Gastroesophageal sphincter (tissue), 4 donors: ENCODE results near the gene FBXL4. TPM values are rescaled to one million over a fixed set of nuclear protein-coding genes. Genes with fewer than 3 reads are reported as not detected.

Source experiments
- ATAC-seq: fragments of 150-250 bp; one replicate; pipeline ENCODE4 v1.9.1; 2016; ENCODE audit warnings: mild to moderate bottlenecking, moderate library complexity
- H3K27ac ChIP-seq, 4 donors: fragments of 200-600 bp; sonication (generic) in 3 of 4; 1 replicate in 3 of 4; 2 replicates in 1 of 4; pipeline ENCODE4 v1.5.1; 2016 to 2019
- H3K27me3 ChIP-seq: fragments of 200-600 bp; sonication (generic); one replicate; pipeline ENCODE4 v1.5.1; 2019
- H3K36me3 ChIP-seq, 2 donors: fragments of 200-600 bp; sonication (generic); one replicate each; pipeline ENCODE4 v1.5.1; 2019; ENCODE audit warnings: control low read depth in 1 of 2
- H3K4me1 ChIP-seq, 3 donors: fragments of 200-600 bp; sonication (generic); 1 replicate in 2 of 3; 2 replicates in 1 of 3; pipeline ENCODE4 v1.5.1; 2016 to 2019; ENCODE audit warnings: control low read depth in 2 of 3
- H3K4me3 ChIP-seq, 2 donors: fragments of 200-600 bp; sonication (generic); one replicate each; pipeline ENCODE4 v1.5.1; 2019; ENCODE audit warnings: mild to moderate bottlenecking in 1 of 2, moderate library complexity in 1 of 2
- H3K9me3 ChIP-seq, 3 donors: fragments of 200-600 bp; sonication (generic); one replicate each; pipeline ENCODE4 v1.5.1; 2017 to 2019; ENCODE audit warnings: control low read depth in 2 of 3
- EP300 ChIP-seq: sonication (generic); formaldehyde crosslinking; IDR thresholded peaks from one replicate; pipeline ENCODE4 v1.6.1; 2017; ENCODE audit warnings: antibody characterized with exemption, mild to moderate bottlenecking
- POLR2A ChIP-seq, 2 donors: fragments of 450-650 bp; IDR thresholded peaks; one replicate each; pipeline ENCODE4 v1.6.1; 2017; ENCODE audit warnings: antibody characterized with exemption in 2 of 2, mild to moderate bottlenecking in 2 of 2, moderate library complexity in 1 of 2
- POLR2AphosphoS5 ChIP-seq: sonication (generic); formaldehyde crosslinking; IDR thresholded peaks from one replicate; pipeline ENCODE4 v1.6.1; 2017; ENCODE audit warnings: antibody characterized with exemption
- WGBS, 2 donors: methylation state at CpG; one replicate each; pipeline ENCODE4 v1.1.5; 2018; ENCODE audit warnings: low coverage in 1 of 2; 5-methylcytosine and 5-hydroxymethylcytosine counted together
- total RNA-seq, 4 donors: library from RNA; depleted of rRNA; stranded (reverse); fragments of >200 nt; gene quantifications; one replicate each; pipeline ENCODE4 v1.1.0, GENCODE V29; 2016
- TF ChIP-seq, protein P1 (sequence below), 4 experiments: fragments of 200-600 bp in 2 of 4; fragments of 450-650 bp in 2 of 4; sonication (generic) in 1 of 4; IDR thresholded peaks; one replicate each; pipeline ENCODE4 v1.5.1; 2017 to 2019; ENCODE audit warnings: antibody characterized with exemption in 4 of 4, mild to moderate bottlenecking in 2 of 4, moderate library complexity in 2 of 4

The FBXL4 gene
- total RNA-seq, 4 donors from 2014 or later, result 15.6 to 21.9 (median 18.8) TPM

DNA sequence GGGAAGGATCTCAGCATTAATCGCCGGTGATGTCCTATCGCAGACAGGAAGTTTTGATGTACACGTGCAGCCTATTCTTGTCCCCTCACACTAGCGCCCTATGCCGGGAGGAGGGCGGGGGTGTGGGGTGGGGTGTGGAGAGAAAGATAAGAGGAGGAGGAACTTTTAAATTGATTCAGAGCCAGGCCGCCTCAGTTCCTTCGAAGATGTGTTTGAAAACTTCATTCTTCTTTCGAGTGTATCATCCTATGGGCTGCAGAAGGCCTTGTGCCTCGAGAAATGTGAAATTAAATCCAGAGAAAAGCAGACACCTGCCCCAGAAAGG lies 115.8 kb downstream of the FBXL4 start:
- WGBS, 2 donors, result 2 to 10% methylated on average over 6 to 10 of the region's 11 CpGs
- peak overlapping the region in 1 of 2 donors; percentile 64 for H3K4me3 ChIP-seq
- H3K27ac ChIP-seq, result no peak overlapping the region
- ATAC-seq, result no peak
- peaks cover 96% of the 10 kb centered on the region for H3K27me3 ChIP-seq
- no peaks in the 10 kb centered on the region for H3K36me3 ChIP-seq
- H3K9me3 ChIP-seq, result no peaks in the 10 kb centered on the region
- H3K4me1 ChIP-seq, result peaks cover 0 to 73% (median 41%) of the 10 kb centered on the region in 3 donors
- TF ChIP-seq POLR2A (IDR thresholded peaks at IDR 0.05), result no peak
- no peak for TF ChIP-seq POLR2AphosphoS5
- no peak for TF ChIP-seq EP300
- TF ChIP-seq, protein P1, sequence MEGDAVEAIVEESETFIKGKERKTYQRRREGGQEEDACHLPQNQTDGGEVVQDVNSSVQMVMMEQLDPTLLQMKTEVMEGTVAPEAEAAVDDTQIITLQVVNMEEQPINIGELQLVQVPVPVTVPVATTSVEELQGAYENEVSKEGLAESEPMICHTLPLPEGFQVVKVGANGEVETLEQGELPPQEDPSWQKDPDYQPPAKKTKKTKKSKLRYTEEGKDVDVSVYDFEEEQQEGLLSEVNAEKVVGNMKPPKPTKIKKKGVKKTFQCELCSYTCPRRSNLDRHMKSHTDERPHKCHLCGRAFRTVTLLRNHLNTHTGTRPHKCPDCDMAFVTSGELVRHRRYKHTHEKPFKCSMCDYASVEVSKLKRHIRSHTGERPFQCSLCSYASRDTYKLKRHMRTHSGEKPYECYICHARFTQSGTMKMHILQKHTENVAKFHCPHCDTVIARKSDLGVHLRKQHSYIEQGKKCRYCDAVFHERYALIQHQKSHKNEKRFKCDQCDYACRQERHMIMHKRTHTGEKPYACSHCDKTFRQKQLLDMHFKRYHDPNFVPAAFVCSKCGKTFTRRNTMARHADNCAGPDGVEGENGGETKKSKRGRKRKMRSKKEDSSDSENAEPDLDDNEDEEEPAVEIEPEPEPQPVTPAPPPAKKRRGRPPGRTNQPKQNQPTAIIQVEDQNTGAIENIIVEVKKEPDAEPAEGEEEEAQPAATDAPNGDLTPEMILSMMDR (IDR thresholded peaks at IDR 0.05), result no peak

DNA sequence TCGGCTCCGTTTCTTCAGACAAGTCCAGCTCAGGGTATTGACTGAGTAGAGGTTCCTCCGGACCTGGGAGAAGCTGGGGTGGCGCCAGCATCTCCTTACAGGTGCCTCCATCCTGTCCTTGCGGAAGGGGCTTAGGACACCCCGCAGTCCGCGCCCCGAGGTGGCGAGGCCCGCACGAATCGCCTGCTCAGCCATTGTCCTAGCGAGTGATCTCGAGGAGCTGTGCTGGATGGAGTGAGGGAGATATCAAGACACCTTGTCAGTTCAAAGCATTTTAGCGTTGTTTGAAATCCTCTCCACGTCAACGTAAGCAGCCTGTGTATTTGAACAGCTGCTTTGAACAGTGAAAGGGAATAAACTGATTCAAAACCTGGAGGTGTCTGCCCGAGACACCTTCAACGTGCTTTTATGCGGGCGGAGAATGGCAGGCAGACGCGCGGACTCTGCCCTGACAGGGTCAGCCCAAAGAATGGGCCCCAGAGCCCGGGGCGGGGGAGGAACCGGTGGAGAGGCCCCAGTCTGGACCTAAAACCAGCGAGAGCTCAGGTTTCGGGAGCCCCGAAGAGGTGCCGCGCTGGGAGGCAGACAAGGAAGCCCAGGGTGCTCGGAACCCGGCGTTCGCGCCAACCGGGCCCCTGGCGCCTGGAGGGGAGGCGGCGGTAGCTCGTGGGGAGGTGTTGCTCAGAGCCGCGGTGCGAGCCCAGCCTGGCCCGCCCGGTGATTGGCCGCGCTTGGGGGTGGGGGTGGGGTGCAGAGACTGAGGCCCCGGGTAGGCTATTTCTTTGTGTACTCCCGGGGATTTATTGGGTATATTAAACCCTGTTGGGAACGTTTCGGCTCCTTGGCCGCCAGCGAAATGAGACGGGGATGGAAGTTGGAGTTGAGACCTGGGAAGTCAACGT lies 116.4 kb downstream of the FBXL4 start:
- 14% methylated on average over 4 of the region's 58 CpGs; no CpG with 5 or more reads in 1 of the 2 donors for WGBS, 2 donors
- peaks cover 96% of the 10 kb centered on the region for H3K27me3 ChIP-seq
- H3K4me1 ChIP-seq, result peaks cover 0 to 71% (median 41%) of the 10 kb centered on the region in 3 donors
- TF ChIP-seq EP300 (no peak), POLR2AphosphoS5 (no peak), POLR2A (IDR thresholded peaks at IDR 0.05) (no peak)
- TF ChIP-seq, protein P1 (IDR thresholded peaks at IDR 0.05), result no peak
- ATAC-seq, result no peak
- no peak overlapping the region for H3K27ac ChIP-seq
- H3K9me3 ChIP-seq, result no peaks in the 10 kb centered on the region
- H3K36me3 ChIP-seq, result no peaks in the 10 kb centered on the region
- H3K4me3 ChIP-seq, result no peak overlapping the region

DNA sequence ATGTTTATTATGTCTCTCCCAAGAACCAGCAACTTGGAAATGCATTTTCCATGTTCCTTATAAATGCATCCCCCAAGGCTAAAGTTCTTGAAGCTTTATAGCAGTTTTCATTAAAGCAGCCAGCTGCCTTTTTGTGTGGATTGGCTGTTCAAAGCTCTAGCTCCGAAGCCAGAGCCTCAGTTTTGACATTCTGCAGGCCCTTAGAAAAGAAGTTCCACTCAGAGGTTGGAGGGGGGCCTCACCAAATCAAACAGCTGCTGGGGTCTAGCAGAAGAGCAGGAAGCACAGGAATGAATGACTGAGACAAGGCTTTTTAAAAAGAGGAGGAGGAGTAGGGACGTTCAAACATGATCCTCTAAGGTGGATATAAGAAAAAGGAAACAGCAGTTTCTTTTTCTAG lies 117.6 kb downstream of the FBXL4 start:
- Histone ChIP-seq H3K27me3 (peaks cover 96% of the 10 kb centered on the region), H3K27ac (no peak overlapping the region), H3K4me1 (peaks cover 0 to 65% (median 32%) of the 10 kb centered on the region in 3 donors), H3K36me3 (no peaks in the 10 kb centered on the region), H3K4me3 (no peak overlapping the region), H3K9me3 (no peaks in the 10 kb centered on the region)
- no peak for ATAC-seq
- TF ChIP-seq EP300 (no peak), POLR2AphosphoS5 (no peak), POLR2A (IDR thresholded peaks at IDR 0.05) (no peak)
- TF ChIP-seq, protein P1 (IDR thresholded peaks at IDR 0.05), result no peak
- WGBS, 2 donors, result 23 to 25% methylated on average over 1 to 2 of the region's 2 CpGs

DNA sequence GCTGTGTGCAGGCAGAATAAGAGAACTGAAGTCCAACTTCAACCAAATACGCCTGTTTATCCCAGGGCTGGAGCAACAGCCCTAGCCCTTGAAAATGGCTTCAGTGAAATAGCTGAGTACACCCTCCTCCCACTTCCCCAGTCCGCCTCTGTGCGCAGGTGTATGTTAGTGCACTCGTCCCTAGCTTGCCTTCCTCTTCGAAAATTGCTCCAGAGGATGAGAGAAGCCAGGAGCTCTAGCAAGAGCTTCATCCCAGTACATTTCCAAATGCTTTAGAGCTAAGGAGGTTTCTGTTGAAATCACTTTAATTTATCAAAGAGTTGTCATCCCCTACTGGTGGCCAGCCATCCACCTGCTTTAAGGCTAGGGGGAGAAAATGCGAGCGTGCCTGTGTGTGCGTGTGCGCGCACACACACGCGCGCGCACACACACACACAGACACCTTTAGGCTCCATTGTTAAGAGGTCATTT lies 118.8 kb downstream of the FBXL4 start:
- Histone ChIP-seq H3K36me3 (no peaks in the 10 kb centered on the region), H3K27me3 (peaks cover 96% of the 10 kb centered on the region), H3K4me3 (no peak overlapping the region), H3K27ac (no peak overlapping the region), H3K4me1 (peaks cover 0 to 65% (median 37%) of the 10 kb centered on the region in 3 donors), H3K9me3 (no peaks in the 10 kb centered on the region)
- no peak for ATAC-seq
- 3 to 9% methylated on average over 5 to 14 of the region's 14 CpGs for WGBS, 2 donors
- no peak for TF ChIP-seq EP300
- TF ChIP-seq, protein P1 (IDR thresholded peaks at IDR 0.05), result no peak
- TF ChIP-seq POLR2A (IDR thresholded peaks at IDR 0.05), result no peak
- TF ChIP-seq POLR2AphosphoS5, result no peak
